Activated T-helper 1 cell treated with anti-CD3 and anti-CD28 coated beads, Interleukin-12 subunit alpha, Interleukin-12 subunit beta, Interleukin-2, Interleukin-4 antibody, amounts not matched to agents 30 ng/mL and 10 ng/mL and 1 ng/mL, durations not matched to agents 14 hours and 24 hours and 36 hours (primary cell): ENCODE measurements around the gene LPCAT1. TPM values are rescaled to one million over a fixed set of nuclear protein-coding genes. Genes with fewer than 3 reads are reported as not detected.
"Not testable (repeated sequence)": the region's sequence is repeated elsewhere in the genome, so short reads cannot be mapped to it uniquely, and the experiment has no call there.

Source experiments
- DNase-seq: peaks from one replicate; pipeline ENCODE4 v3.0.0; 2021; ENCODE audit warnings: low spot score
- H3K27ac Mint-ChIP-seq: one replicate; pipeline ENCODE4 v1.8.0; 2021; ENCODE audit warnings: mild to moderate bottlenecking, mixed read lengths
- H3K27me3 Mint-ChIP-seq: one replicate; pipeline ENCODE4 v1.8.0; 2022; ENCODE audit warnings: mild to moderate bottlenecking, moderate library complexity, mixed read lengths; ENCODE audit not compliant: insufficient read depth
- H3K36me3 Mint-ChIP-seq: one replicate; pipeline ENCODE4 v1.8.0; 2021; ENCODE audit warnings: low read depth, mixed read lengths
- H3K4me1 Mint-ChIP-seq: one replicate; pipeline ENCODE4 v1.8.0; 2021; ENCODE audit warnings: low read depth, mixed read lengths
- H3K4me3 Mint-ChIP-seq: one replicate; pipeline ENCODE4 v1.8.0; 2021; ENCODE audit warnings: mild to moderate bottlenecking, moderate library complexity, mixed read lengths
- H3K9me3 Mint-ChIP-seq: one replicate; pipeline ENCODE4 v1.8.0; 2021; ENCODE audit warnings: mixed read lengths
- intact Hi-C: fragments of 100-400 bp; cut with micrococcal nuclease; formaldehyde crosslinking; loops from one replicate; pipeline ENCODE4 v1.15.1; 2024
- total RNA-seq: library from RNA; stranded (reverse); gene quantifications from 2 replicates; pipeline ENCODE4 v1.2.3, GENCODE V29; 2022

LPCAT1 gene
- total RNA-seq, 1 donor from 2014 or later = 103 TPM

- no peaks in the 10 kb centered on the region for H3K9me3 Mint-ChIP-seq
- H3K36me3 Mint-ChIP-seq = no peaks in the 10 kb centered on the region
- no peak overlapping the region for H3K27ac Mint-ChIP-seq
- H3K4me1 Mint-ChIP-seq = no peaks in the 10 kb centered on the region
- intact Hi-C loops = no loop called here
- H3K27me3 Mint-ChIP-seq = peaks cover 4% of the 10 kb centered on the region
- DNase-seq = no peak
- no peak overlapping the region for H3K4me3 Mint-ChIP-seq
These were observed 37.7 kb upstream of the LPCAT1 start for GRCh38 chr5:1561402-1561929.

DNA sequence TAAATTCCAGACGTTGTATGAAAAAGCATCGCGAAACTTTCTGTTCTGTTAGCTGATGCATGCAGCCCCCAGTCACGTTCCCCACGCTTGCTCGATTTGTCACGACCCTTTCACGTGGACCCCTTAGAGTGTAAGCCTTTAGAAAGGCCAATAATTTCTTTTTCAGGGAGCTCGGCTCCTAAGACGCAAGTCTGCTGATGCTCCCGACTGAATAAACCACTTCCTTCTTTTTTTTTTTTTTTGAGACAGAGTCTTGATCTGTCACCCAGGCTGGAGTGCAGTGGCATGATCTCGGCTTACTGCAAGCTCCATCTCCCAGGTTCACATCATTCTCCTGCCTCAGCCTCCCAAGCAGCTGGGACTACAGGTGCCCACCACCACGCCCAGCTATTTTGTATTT is 36.7 kb upstream of the LPCAT1 start:
- H3K9me3 Mint-ChIP-seq, H3K4me1 Mint-ChIP-seq, H3K4me3 Mint-ChIP-seq, H3K27me3 Mint-ChIP-seq, intact Hi-C loops, H3K36me3 Mint-ChIP-seq, DNase-seq, H3K27ac Mint-ChIP-seq: not testable (repeated sequence)

DNA sequence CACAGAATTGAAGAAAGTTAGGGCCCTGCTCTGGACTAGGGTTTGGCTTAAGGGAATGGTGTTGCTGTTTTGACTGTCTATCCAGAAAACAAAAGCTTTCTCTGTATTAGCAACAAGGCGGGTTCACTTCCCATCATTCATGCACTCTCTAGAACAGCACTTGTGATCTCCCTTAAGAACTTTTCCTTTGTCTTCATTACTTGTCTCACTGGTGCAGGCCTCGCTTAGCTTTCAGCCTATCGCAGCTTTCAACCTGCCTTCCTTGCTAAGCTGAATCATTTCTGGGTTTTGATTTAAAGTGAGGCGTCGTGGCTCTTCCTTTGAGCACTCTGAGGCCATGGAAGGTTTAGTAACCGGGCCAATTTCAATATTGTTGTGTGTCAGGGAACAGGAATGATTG is 35.2 kb upstream of the LPCAT1 start:
- Mint-ChIP-seq H3K27ac (no peak overlapping the region), H3K4me1 (no peaks in the 10 kb centered on the region), H3K36me3 (no peaks in the 10 kb centered on the region), H3K27me3 (peaks cover 4% of the 10 kb centered on the region), H3K4me3 (no peak overlapping the region), H3K9me3 (no peaks in the 10 kb centered on the region)
- no peak for DNase-seq
- intact Hi-C loops = no loop called here

DNA sequence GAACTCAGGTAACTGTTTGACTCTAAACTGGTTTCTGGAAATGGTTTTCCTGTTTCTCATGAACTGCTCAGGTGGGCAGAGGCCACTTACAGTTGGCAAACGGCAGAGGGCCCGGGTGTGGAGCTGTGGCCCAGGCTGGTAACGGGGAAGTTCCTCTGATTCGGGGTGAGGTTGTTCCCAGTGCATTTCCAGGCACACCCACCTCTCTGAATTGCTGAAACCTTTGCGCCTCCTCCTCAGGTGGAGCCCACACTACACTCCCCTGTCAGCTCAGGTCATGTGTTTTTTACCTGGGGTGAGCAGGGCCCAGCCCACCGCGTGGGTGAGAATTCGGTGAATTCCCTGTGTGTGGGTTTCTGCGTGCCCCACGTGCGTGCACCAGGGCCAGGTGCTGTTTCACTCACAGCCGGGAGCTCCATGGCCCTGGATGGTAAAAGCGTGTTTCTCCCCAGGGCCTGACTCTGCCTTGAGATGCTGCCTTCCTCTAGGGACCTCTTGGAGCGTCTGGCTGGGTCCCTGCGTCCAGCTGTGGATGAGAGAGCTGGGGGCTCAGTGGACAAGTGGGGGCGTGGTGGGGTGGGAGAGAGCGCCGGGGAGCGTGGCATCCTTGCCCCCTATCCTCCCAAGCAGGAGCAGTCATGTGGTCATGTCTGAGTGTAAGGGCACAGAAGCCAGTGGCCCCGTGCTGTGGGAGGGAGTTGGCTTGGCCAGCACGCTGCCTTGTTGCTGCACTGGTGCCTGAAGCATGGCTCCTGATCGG is 33.5 kb upstream of the LPCAT1 start:
- H3K9me3 Mint-ChIP-seq = no peaks in the 10 kb centered on the region
- no peak overlapping the region for H3K4me3 Mint-ChIP-seq
- intact Hi-C loops = no loop called here
- no peak overlapping the region for H3K27ac Mint-ChIP-seq
- no peak for DNase-seq
- H3K4me1 Mint-ChIP-seq = no peaks in the 10 kb centered on the region
- H3K27me3 Mint-ChIP-seq = peaks cover 4% of the 10 kb centered on the region
- no peaks in the 10 kb centered on the region for H3K36me3 Mint-ChIP-seq

DNA sequence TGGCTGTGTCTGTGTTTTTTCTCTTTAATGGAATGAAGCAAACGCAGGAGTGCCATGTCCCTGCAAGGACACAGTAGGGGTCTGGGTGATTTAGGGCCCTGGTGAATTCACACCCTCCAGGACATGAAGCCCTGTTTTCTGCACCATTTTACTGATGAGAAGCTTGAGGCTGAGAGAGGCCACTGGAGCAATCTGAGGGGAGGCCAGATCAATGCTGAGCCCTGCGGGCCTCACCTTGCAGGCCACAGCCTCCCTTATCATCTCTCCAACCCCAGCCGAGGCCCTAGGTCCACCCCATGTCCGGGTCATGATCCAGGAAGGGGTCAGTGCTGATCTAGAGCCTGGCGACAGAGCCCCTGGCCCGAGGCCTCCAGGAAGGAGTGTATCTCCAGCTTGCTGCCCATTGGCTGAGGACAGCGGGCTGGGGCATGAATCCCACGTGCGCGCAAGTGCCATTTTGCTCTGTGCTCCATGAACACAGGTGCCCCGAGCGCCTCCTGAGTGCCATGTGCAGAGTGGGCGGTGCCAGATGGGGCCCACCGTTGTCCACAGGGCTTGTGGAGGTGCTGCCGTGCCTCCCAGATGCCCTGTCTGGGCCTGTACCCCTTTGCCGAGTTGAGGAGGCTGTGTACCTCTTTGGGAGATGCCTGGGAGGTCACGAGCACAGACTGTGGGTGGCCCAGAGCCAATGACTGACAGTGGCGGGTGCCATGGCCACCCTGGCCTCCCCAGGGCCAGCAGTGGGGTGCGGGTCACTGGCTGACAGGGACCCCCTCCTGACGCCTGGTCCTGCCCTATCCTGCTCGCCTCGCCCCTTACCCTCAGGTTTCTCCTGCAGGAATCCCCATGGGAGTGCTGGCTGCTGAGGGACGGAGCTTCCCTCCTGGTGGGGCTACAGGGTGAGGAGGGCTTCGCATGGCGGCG is 32.3 kb upstream of the LPCAT1 start:
- Mint-ChIP-seq H3K27ac (no peak overlapping the region), H3K4me1 (no peaks in the 10 kb centered on the region), H3K27me3 (peaks cover 4% of the 10 kb centered on the region), H3K9me3 (no peaks in the 10 kb centered on the region), H3K36me3 (no peaks in the 10 kb centered on the region), H3K4me3 (no peak overlapping the region)
- no peak for DNase-seq
- intact Hi-C loops = no loop called here

- DNase-seq = no peak
- intact Hi-C loops = no loop called here
- Mint-ChIP-seq H3K4me3 (no peak overlapping the region), H3K36me3 (no peaks in the 10 kb centered on the region), H3K4me1 (no peaks in the 10 kb centered on the region), H3K27me3 (peaks cover 2% of the 10 kb centered on the region), H3K9me3 (no peaks in the 10 kb centered on the region), H3K27ac (no peak overlapping the region)
These were observed 31.4 kb upstream of the LPCAT1 start for GRCh38 chr5:1555011-1555807.

DNA sequence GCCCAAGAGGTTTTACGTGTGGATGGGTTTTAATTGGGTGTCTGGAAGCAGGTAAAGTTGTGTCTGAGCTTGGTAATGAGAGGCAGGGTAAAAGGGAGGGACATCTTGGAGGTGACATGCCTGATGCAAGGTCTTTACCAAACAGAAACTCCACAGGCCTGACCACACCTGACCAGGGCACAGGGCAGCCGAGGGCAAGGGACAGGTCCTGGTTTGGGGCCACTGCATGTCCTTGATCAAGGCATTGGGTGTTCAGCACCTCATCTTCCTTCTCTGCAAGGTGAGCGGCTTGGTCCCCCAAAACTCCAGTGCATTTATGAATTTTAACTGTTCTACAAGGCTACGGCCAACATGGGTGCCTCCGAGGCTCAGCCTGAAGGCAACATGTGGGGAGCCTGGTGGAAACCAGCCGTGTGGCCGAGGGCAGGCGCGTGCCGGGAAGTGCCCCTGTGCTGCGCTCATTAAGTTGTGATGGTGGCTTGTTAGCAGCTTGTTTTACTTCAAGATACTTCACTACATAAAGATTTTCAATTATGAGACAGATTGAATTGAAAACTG is 30.7 kb upstream of the LPCAT1 start:
- DNase-seq = no peak
- H3K36me3 Mint-ChIP-seq = no peaks in the 10 kb centered on the region
- peaks cover 2% of the 10 kb centered on the region for H3K27me3 Mint-ChIP-seq
- no peak overlapping the region for H3K4me3 Mint-ChIP-seq
- H3K27ac Mint-ChIP-seq = no peak overlapping the region
- intact Hi-C loops = no loop called here
- H3K9me3 Mint-ChIP-seq = no peaks in the 10 kb centered on the region
- no peaks in the 10 kb centered on the region for H3K4me1 Mint-ChIP-seq

GRCh38 chr5:1553539-1554409 is 30.0 kb upstream of the LPCAT1 start:
- Mint-ChIP-seq H3K36me3 (no peaks in the 10 kb centered on the region), H3K9me3 (no peaks in the 10 kb centered on the region), H3K4me3 (no peak overlapping the region), H3K4me1 (no peaks in the 10 kb centered on the region), H3K27ac (no peak overlapping the region), H3K27me3 (no peaks in the 10 kb centered on the region)
- intact Hi-C loops = no loop called here
- no peak for DNase-seq

DNA sequence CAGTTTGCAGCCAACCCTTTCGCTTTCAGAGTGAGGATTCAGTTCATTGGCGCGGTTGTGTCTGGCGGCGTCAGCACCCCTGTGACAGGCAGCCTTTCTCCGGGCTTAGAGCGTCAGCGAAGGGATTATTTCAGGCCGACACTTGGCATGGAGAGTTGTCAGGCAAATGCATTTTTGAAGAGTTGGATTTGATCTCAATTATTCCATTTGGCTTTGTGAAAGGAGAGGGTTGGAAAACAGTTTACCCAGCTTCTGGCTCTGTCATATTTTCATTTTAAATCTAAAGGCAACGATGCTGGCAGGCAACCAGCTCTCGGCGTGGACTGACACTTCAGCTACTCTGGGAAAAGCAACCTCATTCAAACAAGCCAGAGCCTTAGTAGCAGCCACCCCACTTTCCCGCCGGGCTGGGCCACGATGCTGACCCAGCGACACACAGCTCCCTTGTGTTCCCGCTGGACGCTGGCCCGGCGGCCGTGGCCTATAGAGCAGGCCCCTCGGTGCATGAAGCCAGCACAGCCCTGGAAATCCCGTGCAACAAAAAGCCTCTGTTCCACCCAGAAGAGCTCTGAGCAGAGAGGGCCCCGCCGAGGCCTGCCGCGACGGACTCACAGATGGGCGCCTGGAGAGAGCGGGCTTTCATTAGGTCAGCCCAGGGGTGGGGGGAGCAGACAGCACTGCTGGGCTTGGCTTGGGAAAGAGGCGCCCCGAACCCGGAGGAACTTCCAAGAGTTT is 28.9 kb upstream of the LPCAT1 start:
- no peaks in the 10 kb centered on the region for H3K4me1 Mint-ChIP-seq
- intact Hi-C loops = no loop called here

GRCh38 chr5:1551426-1552301 is 27.9 kb upstream of the LPCAT1 start:
- Mint-ChIP-seq H3K27me3 (no peaks in the 10 kb centered on the region), H3K36me3 (no peaks in the 10 kb centered on the region), H3K4me3 (no peak overlapping the region), H3K27ac (no peak overlapping the region), H3K4me1 (no peaks in the 10 kb centered on the region), H3K9me3 (no peaks in the 10 kb centered on the region)
- intact Hi-C loops = no loop called here
- no peak for DNase-seq

More for the DNA sequence above, 28.9 kb upstream of the LPCAT1 start:
- Mint-ChIP-seq H3K9me3 (no peaks in the 10 kb centered on the region), H3K4me3 (no peak overlapping the region), H3K27ac (no peak overlapping the region), H3K36me3 (no peaks in the 10 kb centered on the region), H3K27me3 (no peaks in the 10 kb centered on the region)
- no peak for DNase-seq
